HG03432 (cell line): Measurements from ENCODE around the gene SNX14.

Source experiments
- ATAC-seq: cut with Tn5 transposase; IDR thresholded peaks from one replicate; pipeline ENCODE4 v1.9.1; 2021; ENCODE audit warnings: mild to moderate bottlenecking, moderate library complexity; ENCODE audit not compliant: unreplicated experiment

Gene SNX14

GRCh38 chr6:85506441-85507093, 87.1 kb downstream of the SNX14 start:
- ATAC-seq = no peak

- no peak for ATAC-seq
These were observed 94.9 kb downstream of the SNX14 start for GRCh38 chr6:85498596-85499258.

- ATAC-seq = no peak
These were observed 96.8 kb downstream of the SNX14 start for GRCh38 chr6:85496856-85497255.

DNA sequence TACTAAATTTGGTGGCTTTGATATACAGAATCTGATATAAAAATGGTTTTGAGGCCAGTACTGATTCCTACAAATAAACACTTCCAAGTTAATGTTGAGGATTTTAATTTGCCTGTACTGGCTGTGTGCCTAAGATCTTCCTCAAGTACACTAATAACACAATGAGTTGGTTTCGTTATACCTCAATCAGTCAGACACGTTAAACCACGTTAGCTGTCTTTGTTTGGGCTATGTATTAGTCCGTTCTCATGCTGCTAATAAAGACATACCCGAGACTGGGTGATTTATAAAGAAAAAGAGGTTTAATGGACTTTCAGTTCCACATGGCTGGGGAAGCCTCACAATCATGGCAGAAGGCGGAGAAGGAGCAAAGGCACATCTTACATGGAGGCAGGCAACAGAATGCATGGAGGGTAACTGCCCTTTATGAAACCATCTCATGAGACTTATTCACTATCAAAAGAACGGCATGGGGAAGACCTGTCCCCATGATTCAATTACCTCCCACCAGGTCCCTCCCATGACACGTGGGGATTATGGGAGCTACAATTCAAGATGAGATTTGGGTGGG, 97.6 kb downstream of the SNX14 start:
- no peak for ATAC-seq

DNA sequence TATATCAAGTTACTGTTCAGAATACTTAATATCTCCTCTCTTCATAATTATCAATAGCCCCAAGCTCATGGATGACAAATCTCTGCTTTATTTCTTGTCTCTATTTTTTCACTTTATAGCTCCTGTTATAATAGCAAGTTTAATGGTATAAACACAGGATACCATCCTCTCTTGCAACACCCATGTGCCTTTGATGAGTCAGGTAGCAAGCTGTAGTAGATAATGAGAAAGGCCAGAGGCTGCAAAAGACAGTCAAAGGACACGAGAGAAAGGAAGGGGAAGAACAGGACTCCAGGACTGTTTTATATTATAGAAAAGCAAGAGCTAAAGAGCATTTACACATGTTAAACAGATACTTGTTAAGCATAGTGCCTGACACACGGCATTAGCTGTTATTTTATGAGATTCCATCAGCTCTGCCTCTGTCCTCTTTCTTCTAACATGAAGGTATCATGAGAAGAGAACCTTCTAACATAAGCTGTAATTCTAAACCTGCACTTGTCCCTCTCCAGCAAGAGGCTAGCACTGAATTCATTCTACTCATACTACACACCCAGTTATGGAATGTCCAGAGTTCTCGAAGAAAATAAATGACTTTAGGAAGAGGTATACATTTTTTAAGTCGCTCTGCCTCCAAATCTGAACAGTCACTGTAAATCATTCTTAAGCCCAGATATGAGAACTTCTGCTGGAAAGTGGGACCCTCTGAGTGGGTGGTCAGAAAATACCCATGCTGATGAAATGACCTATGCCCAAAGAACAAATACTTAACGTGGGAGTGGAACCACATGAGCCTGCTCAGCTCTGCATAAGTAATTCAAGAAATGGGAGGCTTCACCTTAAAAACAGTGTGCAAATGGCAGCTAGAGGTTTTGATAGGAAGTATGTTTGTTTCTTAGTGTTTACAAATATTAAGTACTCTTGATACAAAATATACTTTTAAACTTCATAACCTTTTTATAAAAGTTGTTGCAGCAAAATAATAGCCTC, 98.8 kb downstream of the SNX14 start:
- ATAC-seq = no peak

DNA sequence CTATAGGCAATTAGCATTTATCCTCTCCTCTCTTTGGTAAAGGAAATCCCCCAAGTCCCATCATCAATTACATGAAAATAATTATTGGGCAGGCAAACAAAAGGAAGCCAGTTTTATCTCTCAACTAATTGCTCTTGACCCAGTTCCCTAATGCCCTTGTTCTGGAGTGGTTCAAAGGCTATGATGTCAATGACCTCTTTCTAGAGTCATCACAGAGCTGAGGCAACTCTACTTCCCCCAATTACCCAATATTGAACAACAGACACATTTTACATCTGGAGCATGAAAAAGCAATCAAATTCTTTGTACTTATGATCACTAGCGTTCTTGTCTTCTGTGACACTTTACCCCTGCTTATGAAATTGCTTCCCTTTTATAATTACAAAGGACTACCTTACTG, 100.3 kb downstream of the SNX14 start:
- no peak for ATAC-seq

DNA sequence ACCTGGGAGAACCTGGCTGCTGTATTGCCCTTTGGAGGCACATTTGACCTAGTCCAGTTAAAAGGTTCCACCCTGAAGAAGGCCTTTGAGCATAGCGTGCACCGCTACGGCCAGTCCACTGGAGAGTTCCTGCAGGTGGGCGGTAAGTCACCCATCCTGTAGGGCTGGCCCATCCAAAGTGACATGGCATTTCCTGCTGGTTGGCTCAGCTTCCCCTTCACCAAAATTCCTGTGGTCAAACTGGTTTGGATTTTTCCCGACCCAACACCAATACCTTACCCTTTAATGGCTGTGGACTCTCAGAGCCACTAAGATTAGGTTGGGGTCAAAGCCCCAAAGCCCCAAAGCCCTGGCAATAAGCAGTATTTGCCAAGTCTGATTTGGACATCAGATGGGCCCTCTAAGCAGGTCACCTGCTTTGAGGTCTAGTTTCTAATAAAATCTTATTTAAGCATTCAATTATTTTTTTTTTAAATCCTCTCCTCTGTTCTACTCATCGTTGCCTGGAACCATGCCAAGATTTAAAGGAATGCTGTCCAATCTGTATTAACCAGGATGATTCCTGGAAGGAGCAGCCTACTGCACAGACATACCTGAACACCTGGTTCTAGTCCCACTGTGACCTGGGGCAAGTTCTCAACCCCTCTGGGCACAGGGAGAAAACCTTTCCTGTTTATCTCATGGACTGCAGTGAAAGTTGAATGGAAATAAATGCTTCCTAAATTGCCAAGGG, 103.0 kb downstream of the SNX14 start:
- ATAC-seq = no peak

DNA sequence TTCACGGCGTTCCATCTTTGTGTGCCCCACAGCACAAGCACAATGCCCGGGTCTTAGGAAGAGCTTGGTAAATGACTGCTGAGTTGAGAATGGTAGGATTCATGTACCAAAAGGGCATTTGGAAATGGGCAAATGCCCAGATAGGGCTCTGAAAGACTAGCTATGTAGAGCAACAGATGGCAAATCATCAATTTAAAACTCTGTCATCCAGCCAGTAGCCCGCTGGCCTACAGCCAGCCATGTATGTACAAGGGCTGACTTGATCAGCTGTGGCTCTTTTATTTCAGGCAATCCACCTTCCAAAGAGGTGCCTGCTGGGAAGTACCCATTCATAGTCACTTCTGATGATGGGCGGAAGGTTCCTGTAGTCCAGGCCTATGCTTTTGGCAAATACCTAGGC, 108.7 kb downstream of the SNX14 start:
- ATAC-seq = no peak

GRCh38 chr6:85483846-85484245, 109.8 kb downstream of the SNX14 start:
- no peak for ATAC-seq

DNA sequence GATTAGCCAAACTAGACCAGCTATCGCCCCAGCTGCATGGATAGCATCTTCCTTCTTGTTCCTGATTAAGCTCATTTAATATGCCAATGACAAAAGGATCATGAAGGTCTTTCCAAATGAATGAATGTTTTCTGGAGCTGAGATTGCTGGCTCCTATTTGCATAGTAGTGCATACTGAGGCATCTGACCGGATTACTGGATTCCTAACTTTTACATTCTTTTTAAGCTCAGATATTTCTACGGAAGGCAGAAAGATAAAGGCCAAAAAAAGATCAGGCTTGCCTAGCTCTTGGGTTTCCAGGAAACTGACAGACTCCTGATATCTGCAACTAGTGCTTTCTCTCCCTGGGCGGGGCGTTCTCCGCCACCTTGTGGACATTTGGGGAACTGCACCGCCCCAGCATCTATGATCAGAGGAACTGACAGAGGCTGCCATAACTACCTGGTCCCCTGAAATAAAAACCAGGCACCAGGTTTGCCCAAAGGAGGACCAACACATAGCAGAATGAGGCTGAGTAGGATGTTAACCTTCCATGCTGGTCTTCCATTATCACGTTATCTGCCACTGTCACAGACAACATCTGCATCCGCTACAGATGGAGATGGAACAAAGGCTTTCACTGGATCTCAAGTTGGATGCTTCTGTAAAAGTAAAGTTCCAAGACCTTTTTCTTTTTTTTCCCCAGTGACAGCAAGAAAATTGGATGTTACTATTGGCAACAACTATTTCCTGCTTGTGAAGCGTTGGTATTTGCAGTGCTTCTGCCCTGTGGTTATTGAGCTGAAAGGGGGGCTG, 110.6 kb downstream of the SNX14 start:
- ATAC-seq = peak; percentile 89

DNA sequence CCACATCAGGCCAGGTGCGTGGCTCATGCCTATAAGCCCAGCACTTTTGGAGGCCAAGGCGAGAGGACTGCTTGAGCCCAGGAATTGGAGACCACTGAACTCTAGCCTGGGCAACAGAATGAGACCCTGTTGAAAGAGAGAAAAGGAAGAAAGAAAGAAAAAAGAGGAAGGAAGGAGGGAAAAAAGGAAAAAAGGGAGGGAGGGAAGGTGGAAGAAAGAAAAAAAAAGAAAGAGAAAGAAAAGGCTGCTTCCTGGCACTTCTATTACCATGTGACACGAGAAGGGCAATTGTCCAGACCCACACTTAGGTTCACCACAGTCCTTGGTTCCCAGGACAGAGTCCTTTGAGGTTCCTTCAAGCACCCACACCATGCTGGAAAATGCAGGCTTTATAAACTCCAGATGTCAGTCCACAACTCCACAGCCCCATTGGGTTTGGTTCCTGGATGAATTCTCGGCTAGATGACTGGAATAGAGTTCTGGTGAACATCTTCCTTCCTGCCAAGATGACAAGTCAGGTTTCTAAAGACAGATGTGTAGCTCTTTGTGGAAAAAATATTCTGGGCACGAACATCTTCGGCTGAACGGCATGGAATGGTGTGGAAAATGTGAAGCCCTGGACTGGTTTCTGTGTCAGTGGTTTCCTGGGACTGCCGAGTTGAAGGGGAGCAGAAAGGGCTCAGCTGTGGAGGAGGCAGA, 111.3 kb downstream of the SNX14 start:
- peak; percentile 14 for ATAC-seq

- no peak for ATAC-seq
These were observed 114.5 kb downstream of the SNX14 start for GRCh38 chr6:85479208-85479607.

DNA sequence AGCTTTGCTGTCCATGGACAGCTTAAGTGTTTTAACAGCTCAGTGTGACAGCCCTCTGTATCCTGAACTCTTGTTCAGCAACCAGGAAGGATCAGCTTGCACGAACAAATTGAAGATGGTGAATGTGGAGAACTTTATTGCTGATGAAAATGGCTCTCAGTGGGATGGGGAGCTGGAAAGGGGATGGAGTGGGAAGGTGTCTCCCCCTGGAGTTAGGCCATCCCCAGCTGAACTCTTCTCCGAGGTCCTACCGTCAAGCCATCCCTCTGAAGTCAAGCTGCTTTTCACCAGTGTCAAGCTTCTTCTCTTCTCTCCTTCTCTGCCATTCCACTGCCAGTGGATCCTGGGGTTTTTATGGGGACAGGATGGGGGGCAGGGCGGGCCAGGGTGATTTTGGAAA, 117.1 kb downstream of the SNX14 start:
- ATAC-seq = no peak

DNA sequence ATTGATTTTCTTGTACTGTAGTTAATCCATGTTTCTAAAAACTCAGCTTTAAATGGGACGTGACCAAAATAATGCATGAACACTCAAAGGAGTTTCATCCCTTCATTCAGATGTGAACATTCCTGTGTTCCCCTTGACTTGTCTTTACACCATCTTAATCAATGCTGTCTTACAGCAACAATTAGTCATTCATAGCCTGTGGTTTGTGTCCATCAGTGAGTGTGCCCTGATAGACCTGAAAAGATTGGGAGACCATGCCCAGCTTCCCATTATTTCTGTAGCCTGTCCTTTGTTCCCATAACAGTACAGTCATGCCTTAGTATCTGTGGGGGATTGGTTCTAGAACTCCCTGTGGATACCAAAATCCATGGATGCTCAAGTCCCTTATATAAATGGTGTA, 119.9 kb downstream of the SNX14 start:
- ATAC-seq = no peak

GRCh38 chr6:85472744-85473143, 120.9 kb downstream of the SNX14 start:
- no peak for ATAC-seq

DNA sequence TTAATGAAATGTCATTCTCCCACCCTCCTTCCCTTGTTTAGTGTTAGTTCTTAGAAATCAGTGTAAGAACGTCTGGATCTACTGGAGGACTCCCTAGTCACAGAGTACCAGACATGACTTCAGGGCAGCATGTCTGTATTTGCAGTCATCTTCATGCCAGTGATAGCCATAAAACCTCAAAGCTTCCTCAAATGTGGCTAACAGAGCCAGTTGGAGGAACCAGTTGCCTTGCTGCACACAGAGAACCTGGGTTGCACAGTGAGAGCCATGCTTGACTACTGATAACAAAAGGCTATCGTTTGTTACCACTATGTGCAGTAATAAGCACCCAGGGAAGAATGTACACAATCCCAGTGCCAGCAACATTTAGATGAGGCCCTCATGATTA, 123.6 kb downstream of the SNX14 start:
- no peak for ATAC-seq

DNA sequence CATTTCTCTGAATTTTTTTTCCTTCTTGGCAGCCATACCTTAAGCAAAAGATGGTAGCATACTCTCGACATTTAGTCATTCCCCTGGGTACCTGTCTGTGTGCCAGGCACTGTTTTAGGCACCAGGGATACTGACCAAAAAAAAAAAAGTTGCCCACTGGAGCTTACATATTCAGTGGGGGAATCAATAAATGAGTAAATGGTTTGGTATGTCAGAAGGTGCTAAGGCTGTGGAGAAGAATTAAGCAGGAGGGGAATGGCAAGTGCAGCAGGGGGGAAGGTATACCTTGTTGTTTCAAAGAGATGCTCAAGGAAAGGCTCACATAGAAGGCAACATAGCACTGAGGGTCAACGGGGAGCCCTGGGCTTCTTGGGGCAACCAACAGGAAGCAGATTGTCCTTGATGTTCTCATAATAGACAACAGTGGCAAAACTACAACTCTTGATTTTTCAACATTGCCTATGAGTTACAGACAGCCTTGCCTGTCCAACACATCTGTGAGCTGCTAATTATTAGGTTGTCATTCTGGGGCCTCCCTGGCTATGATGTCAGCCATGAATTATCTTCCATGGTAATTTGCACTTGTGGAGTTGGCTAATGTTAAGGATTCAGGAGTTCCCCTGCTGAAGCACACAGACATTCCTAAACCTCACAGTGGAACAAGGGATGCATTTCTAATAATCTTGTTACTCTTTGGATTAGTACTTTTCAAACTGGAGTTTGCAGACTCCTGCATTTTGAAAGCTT, 124.2 kb downstream of the SNX14 start:
- no peak for ATAC-seq

DNA sequence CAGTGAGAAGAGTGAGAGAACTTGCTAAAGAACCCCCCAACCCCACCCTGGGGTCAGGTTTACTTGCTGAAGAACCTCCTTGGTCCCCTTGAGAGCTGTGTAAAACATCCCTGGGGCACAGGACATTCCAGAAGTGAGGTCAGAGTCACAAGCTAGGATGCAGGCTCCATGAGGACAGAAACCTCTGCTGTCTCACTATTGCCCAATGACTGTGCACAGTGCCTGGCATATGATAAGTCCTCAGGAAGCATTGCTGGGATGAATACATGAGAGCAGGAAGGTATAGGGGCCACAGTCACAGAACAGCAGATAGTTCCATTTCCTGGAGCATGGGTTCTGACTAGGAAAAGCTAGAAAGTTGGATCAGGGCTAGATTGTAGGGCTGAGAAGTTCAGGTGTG, 125.3 kb downstream of the SNX14 start:
- ATAC-seq = no peak

DNA sequence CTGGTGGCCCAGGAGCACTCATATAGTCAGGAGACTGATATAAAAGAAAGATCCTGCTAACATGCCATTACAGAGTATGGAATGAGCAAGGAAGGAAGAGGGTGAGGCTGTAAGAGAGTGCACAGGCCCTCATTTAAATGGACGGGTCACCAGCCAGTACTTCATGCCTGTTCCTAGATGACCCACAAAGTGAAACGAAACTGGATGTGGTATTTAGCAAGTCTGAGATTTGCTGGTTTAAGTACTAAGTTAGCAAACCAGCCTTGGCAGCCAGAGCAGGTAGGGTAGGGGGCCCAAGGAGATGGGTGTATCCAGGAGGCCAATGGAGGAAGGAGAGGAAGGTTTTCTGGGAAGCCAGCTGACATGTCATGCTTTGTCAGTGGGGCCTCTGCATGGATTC, 127.9 kb downstream of the SNX14 start:
- peak; percentile 49 for ATAC-seq
